HCEC 1CT (cell line): Measurements from ENCODE around the gene CDC42BPB.

Experiments
- DNase-seq: peaks from one replicate; pipeline ENCODE4 v3.0.0-alpha.2; 2017

CDC42BPB gene

GRCh38 chr14:102986810-102987579 lies 70.4 kb downstream of the CDC42BPB start:
- peak; percentile 13 for DNase-seq

- DNase-seq: no peak
These were observed 71.7 kb downstream of the CDC42BPB start for GRCh38 chr14:102985665-102986064.

GRCh38 chr14:102984336-102985102 lies 72.8 kb downstream of the CDC42BPB start:
- no peak for DNase-seq

GRCh38 chr14:102983496-102983895 lies 73.9 kb downstream of the CDC42BPB start:
- no peak for DNase-seq

GRCh38 chr14:102982852-102983470 lies 74.4 kb downstream of the CDC42BPB start:
- DNase-seq: no peak

GRCh38 chr14:102980409-102980810 lies 76.9 kb downstream of the CDC42BPB start:
- no peak for DNase-seq

GRCh38 chr14:102979406-102979805 lies 77.9 kb downstream of the CDC42BPB start:
- DNase-seq: no peak

- no peak for DNase-seq
These were observed 79.9 kb downstream of the CDC42BPB start for GRCh38 chr14:102977475-102977874.

GRCh38 chr14:102975662-102976061 lies 81.7 kb downstream of the CDC42BPB start:
- no peak for DNase-seq

GRCh38 chr14:102973706-102974285 lies 83.6 kb downstream of the CDC42BPB start:
- no peak for DNase-seq

- DNase-seq: no peak
These were observed 85.3 kb downstream of the CDC42BPB start for GRCh38 chr14:102971836-102972606.

GRCh38 chr14:102971314-102971713 lies 86.0 kb downstream of the CDC42BPB start:
- no peak for DNase-seq

GRCh38 chr14:102970496-102970895 lies 86.9 kb downstream of the CDC42BPB start:
- no peak for DNase-seq

- DNase-seq: no peak
These were observed 87.4 kb downstream of the CDC42BPB start for GRCh38 chr14:102969901-102970300.

GRCh38 chr14:102969060-102969791 lies 88.1 kb downstream of the CDC42BPB start:
- no peak for DNase-seq

GRCh38 chr14:102968306-102968705 lies 89.0 kb downstream of the CDC42BPB start:
- DNase-seq: no peak

- DNase-seq: no peak
These were observed 89.9 kb downstream of the CDC42BPB start for GRCh38 chr14:102967506-102967795.

GRCh38 chr14:102966681-102967505 lies 90.5 kb downstream of the CDC42BPB start:
- DNase-seq: no peak

GRCh38 chr14:102965971-102966655 lies 91.2 kb downstream of the CDC42BPB start:
- no peak for DNase-seq

GRCh38 chr14:102965282-102965681 lies 92.1 kb downstream of the CDC42BPB start:
- no peak for DNase-seq
